ENCODE data around the gene KCNG2.

The KCNG2 gene

DNA sequence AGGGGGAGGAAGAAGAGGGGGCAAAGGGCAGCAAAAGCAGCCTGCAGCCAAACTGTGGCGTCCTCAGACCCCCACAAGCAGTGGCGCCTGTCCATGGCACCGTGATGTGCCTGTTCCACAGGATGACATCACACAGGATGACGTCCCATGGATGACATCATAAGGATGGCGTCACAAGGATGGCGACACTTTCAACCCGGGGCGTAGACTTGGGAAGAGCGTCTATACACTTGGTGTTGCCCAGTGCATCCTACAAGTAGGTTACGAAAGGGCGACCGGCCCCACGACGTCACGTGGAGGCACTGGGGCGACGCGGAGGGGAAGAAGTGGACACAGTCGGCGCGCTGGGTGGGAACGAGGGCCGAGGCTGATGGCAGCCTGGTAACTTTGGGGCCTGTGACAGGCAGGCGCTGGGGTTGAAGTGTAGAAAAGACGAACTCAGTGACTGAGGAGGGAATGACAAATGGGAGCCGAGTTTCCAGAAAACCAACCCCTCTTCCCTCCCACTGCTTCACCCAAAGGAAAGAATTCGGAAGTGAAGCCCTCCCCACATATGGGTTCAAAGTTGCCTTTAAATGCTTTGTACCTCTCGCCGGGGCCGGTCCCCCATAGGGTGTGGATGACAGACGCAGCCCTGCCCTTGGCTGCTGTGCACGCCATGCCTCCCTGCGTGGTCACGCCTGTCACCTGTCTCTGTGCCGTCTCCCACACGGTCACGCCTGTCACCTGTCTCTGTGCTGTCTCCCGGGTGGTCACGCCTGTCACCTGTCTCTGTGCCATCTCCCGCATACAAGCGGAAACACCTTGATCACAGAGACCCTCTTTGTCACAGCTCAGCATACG, 13.4 kb upstream of the KCNG2 start:
- H3K23ac ChIP-seq (ENCODE audit: low read depth, low read length, poor library complexity): peak overlapping the region; percentile 25
- no peak overlapping the region for H2AFZ ChIP-seq (ENCODE audit: low read length)
- H2BK12ac ChIP-seq (ENCODE audit: low read length): peak overlapping the region; percentile 41
- no peak overlapping the region for H4K91ac ChIP-seq (ENCODE audit: low read depth, low read length, poor library complexity)
- no peak overlapping the region for H2AK5ac ChIP-seq (ENCODE audit: low read depth, low read length)
- H3K79me1 ChIP-seq (ENCODE audit: low read depth, low read length): peaks cover 4% of the 10 kb centered on the region
- H2BK5ac ChIP-seq (ENCODE audit: low read length): no peak overlapping the region
- peaks cover 4 to 12% of the 10 kb centered on the region in 2 donors for H3K9me3 ChIP-seq (replicated peaks in 1 of 2; ENCODE audit: control insufficient read depth in 2 of 2, insufficient read depth in 1 of 2, low read depth in 1 of 2, low read length in 2 of 2)
- H3K9ac ChIP-seq (ENCODE audit: low read depth, low read length, poor library complexity): no peak overlapping the region
- H3K18ac ChIP-seq (ENCODE audit: low read length): peak overlapping the region; percentile 48
- H3K4me1 ChIP-seq (ENCODE audit: control insufficient read depth in 2 of 2, insufficient read depth in 1 of 2, low read depth in 1 of 2, low read length in 2 of 2): peaks cover 0 to 3% of the 10 kb centered on the region in 2 donors
- peaks cover 13 to 64% (median 30%) of the 10 kb centered on the region in 3 experiments for H3K27me3 ChIP-seq (ENCODE audit: control insufficient read depth in 3 of 3, insufficient read depth in 3 of 3, low read depth in 1 of 3, low read length in 3 of 3)
- H3K4ac ChIP-seq (ENCODE audit: low read length): peak overlapping the region; percentile 53
- H2BK15ac ChIP-seq (ENCODE audit: low read length): peak overlapping the region; percentile 67
- H2BK120ac ChIP-seq (ENCODE audit: low read depth, low read length): no peak overlapping the region
- H3K27ac ChIP-seq (replicated peaks; ENCODE audit: low read length): no peak overlapping the region
- H3K36me3 ChIP-seq (replicated peaks in 1 of 2; ENCODE audit: control insufficient read depth in 2 of 2, insufficient read depth in 2 of 2, low read length in 2 of 2): peaks cover 0 to 4% of the 10 kb centered on the region in 2 donors
- peak overlapping the region; percentile 94 for H3K14ac ChIP-seq (ENCODE audit: low read length)
- no CpG with 5 or more reads among the region's 42 CpGs for WGBS, 2 donors (ENCODE audit: extremely low coverage in 2 of 2, insufficient read length in 2 of 2, insufficient replicate concordance in 1 of 2)
- H4K8ac ChIP-seq (ENCODE audit: low read depth, low read length): peak overlapping the region; percentile 43
- H3K4me2 ChIP-seq (ENCODE audit: insufficient read depth, low read length, poor library complexity, severe bottlenecking): no peak overlapping the region
- no peak for DNase-seq (ENCODE audit: low spot score)
- H3K4me3 ChIP-seq (ENCODE audit: low read length in 2 of 2): no peak overlapping the region

DNA sequence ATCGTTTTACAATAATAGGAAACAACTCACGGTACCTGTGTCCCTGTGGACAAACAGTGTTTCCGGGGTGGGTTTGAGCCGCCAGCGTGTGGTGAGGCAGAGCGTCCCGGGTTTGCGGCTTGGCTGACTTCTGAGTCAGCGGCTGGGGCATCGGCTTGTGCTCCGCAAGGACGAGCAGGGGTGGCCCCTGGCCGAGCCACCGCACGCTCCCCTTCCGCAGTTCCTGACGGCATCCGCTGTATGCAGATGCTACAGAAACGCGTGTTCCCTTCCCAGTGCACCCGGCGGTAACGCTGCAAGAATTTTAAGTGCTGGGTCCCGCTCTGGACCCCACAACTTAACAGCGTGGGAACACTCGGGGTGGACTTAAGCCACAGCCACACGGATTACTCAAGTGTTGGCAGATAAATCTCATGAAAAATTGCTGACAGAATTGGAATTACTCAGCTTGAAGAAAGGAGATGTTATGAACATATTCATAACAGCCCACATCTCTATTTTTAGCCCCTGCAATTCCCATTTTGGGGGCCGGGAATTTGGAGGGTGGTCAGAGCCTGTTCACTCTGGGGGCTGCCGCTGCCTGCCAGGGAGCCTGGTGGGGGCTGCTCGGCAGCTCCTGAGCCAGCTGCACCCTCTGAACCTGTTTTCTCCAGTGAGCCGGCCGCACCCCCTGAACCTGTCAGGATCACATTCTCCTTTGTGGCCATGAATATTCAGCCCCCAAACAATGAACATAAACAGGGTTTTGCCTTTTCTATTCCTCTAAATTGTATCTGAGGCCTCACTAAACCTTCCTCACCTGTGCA, 12.6 kb upstream of the KCNG2 start:
- H2AK5ac ChIP-seq (ENCODE audit: low read depth, low read length): no peak overlapping the region
- no peak overlapping the region for H3K23ac ChIP-seq (ENCODE audit: low read depth, low read length, poor library complexity)
- no peak overlapping the region for H3K4me2 ChIP-seq (ENCODE audit: insufficient read depth, low read length, poor library complexity, severe bottlenecking)
- no peak overlapping the region for H3K9ac ChIP-seq (ENCODE audit: low read depth, low read length, poor library complexity)
- no peak overlapping the region for H3K14ac ChIP-seq (ENCODE audit: low read length)
- no peak overlapping the region for H2BK120ac ChIP-seq (ENCODE audit: low read depth, low read length)
- H2BK5ac ChIP-seq (ENCODE audit: low read length): no peak overlapping the region
- H2BK15ac ChIP-seq (ENCODE audit: low read length): no peak overlapping the region
- WGBS, 2 donors (ENCODE audit: extremely low coverage in 2 of 2, insufficient read length in 2 of 2, insufficient replicate concordance in 1 of 2): no CpG with 5 or more reads among the region's 32 CpGs
- peaks cover 0 to 4% of the 10 kb centered on the region in 2 donors for H3K36me3 ChIP-seq (replicated peaks in 1 of 2; ENCODE audit: control insufficient read depth in 2 of 2, insufficient read depth in 2 of 2, low read length in 2 of 2)
- H3K4me3 ChIP-seq (ENCODE audit: low read length in 2 of 2): no peak overlapping the region
- DNase-seq (ENCODE audit: low spot score): no peak
- H3K79me1 ChIP-seq (ENCODE audit: low read depth, low read length): peaks cover 4% of the 10 kb centered on the region
- H3K18ac ChIP-seq (ENCODE audit: low read length): no peak overlapping the region
- peaks cover 13 to 69% (median 31%) of the 10 kb centered on the region in 3 experiments for H3K27me3 ChIP-seq (ENCODE audit: control insufficient read depth in 3 of 3, insufficient read depth in 3 of 3, low read depth in 1 of 3, low read length in 3 of 3)
- no peak overlapping the region for H3K27ac ChIP-seq (replicated peaks; ENCODE audit: low read length)
- H2AFZ ChIP-seq (ENCODE audit: low read length): no peak overlapping the region
- peaks cover 4 to 12% of the 10 kb centered on the region in 2 donors for H3K9me3 ChIP-seq (replicated peaks in 1 of 2; ENCODE audit: control insufficient read depth in 2 of 2, insufficient read depth in 1 of 2, low read depth in 1 of 2, low read length in 2 of 2)
- peaks cover 0 to 3% of the 10 kb centered on the region in 2 donors for H3K4me1 ChIP-seq (ENCODE audit: control insufficient read depth in 2 of 2, insufficient read depth in 1 of 2, low read depth in 1 of 2, low read length in 2 of 2)
- no peak overlapping the region for H4K8ac ChIP-seq (ENCODE audit: low read depth, low read length)
- H2BK12ac ChIP-seq (ENCODE audit: low read length): no peak overlapping the region
- no peak overlapping the region for H3K4ac ChIP-seq (ENCODE audit: low read length)
- no peak overlapping the region for H4K91ac ChIP-seq (ENCODE audit: low read depth, low read length, poor library complexity)

DNA sequence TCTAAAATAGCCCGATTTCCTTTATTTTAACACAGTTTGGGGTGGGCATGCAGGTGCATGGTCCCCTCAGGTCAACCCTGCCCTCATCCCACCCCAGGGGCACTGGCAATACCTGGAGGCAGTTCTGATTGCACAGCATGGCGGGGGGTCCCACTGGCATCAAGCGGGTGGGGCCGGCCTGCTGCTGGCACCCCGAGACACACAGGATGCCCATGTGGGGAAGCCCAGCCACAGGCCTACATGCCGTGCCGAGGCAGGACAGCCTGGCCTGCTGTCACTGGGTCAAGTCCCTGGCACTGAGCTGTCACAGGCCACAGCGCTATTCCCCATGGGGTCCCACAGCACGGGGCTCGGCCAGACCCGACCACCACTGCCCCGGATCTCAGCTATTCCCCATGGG, 11.9 kb upstream of the KCNG2 start:
- H3K4me3 ChIP-seq (ENCODE audit: low read length in 2 of 2): no peak overlapping the region
- peak overlapping the region; percentile 37 for H3K23ac ChIP-seq (ENCODE audit: low read depth, low read length, poor library complexity)
- peaks cover 0 to 3% of the 10 kb centered on the region in 2 donors for H3K4me1 ChIP-seq (ENCODE audit: control insufficient read depth in 2 of 2, insufficient read depth in 1 of 2, low read depth in 1 of 2, low read length in 2 of 2)
- H2BK120ac ChIP-seq (ENCODE audit: low read depth, low read length): no peak overlapping the region
- no peak overlapping the region for H2BK15ac ChIP-seq (ENCODE audit: low read length)
- H3K9me3 ChIP-seq (replicated peaks in 1 of 2; ENCODE audit: control insufficient read depth in 2 of 2, insufficient read depth in 1 of 2, low read depth in 1 of 2, low read length in 2 of 2): peaks cover 4 to 12% of the 10 kb centered on the region in 2 donors
- H4K8ac ChIP-seq (ENCODE audit: low read depth, low read length): no peak overlapping the region
- no peak overlapping the region for H2AFZ ChIP-seq (ENCODE audit: low read length)
- H4K91ac ChIP-seq (ENCODE audit: low read depth, low read length, poor library complexity): no peak overlapping the region
- no peak overlapping the region for H3K27ac ChIP-seq (replicated peaks; ENCODE audit: low read length)
- no peak overlapping the region for H2AK5ac ChIP-seq (ENCODE audit: low read depth, low read length)
- H3K4ac ChIP-seq (ENCODE audit: low read length): no peak overlapping the region
- no peak for DNase-seq (ENCODE audit: low spot score)
- H2BK12ac ChIP-seq (ENCODE audit: low read length): no peak overlapping the region
- peaks cover 4% of the 10 kb centered on the region for H3K79me1 ChIP-seq (ENCODE audit: low read depth, low read length)
- no peak overlapping the region for H3K14ac ChIP-seq (ENCODE audit: low read length)
- H3K18ac ChIP-seq (ENCODE audit: low read length): peak overlapping the region; percentile 16
- no CpG with 5 or more reads among the region's 12 CpGs for WGBS, 2 donors (ENCODE audit: extremely low coverage in 2 of 2, insufficient read length in 2 of 2, insufficient replicate concordance in 1 of 2)
- no peak overlapping the region for H3K9ac ChIP-seq (ENCODE audit: low read depth, low read length, poor library complexity)
- peaks cover 13 to 75% (median 33%) of the 10 kb centered on the region in 3 experiments for H3K27me3 ChIP-seq (ENCODE audit: control insufficient read depth in 3 of 3, insufficient read depth in 3 of 3, low read depth in 1 of 3, low read length in 3 of 3)
- no peak overlapping the region for H2BK5ac ChIP-seq (ENCODE audit: low read length)
- H3K36me3 ChIP-seq (replicated peaks in 1 of 2; ENCODE audit: control insufficient read depth in 2 of 2, insufficient read depth in 2 of 2, low read length in 2 of 2): peaks cover 0 to 4% of the 10 kb centered on the region in 2 donors
- H3K4me2 ChIP-seq (ENCODE audit: insufficient read depth, low read length, poor library complexity, severe bottlenecking): no peak overlapping the region

DNA sequence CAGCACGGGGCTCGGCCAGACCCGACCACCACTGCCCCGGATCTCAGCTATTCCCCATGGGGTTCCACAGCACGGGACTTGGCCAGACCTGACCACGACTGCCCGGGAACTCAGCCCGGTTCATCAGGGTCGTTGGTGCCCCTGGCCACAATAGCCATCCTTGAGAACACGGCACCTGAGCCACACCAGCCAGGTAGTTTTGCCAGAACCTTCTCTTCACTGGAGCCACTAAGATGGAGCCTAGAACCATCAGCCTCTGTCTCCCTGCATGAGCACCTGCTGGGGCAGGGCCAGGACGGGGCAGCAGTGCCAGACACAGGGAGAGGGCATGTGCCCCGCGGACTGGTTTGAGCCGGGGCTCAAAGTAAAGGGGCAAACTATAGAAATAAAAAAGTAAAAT, 11.4 kb upstream of the KCNG2 start:
- Histone ChIP-seq H3K27me3 (ENCODE audit: control insufficient read depth in 3 of 3, insufficient read depth in 3 of 3, low read depth in 1 of 3, low read length in 3 of 3) (peaks cover 13 to 80% (median 33%) of the 10 kb centered on the region in 3 experiments), H2AK5ac (ENCODE audit: low read depth, low read length) (no peak overlapping the region), H3K79me1 (ENCODE audit: low read depth, low read length) (peaks cover 4% of the 10 kb centered on the region), H2BK5ac (ENCODE audit: low read length) (no peak overlapping the region), H2BK12ac (ENCODE audit: low read length) (no peak overlapping the region), H3K18ac (ENCODE audit: low read length) (no peak overlapping the region), H3K4me3 (ENCODE audit: low read length in 2 of 2) (no peak overlapping the region), H4K8ac (ENCODE audit: low read depth, low read length) (no peak overlapping the region), H2AFZ (ENCODE audit: low read length) (no peak overlapping the region), H3K14ac (ENCODE audit: low read length) (no peak overlapping the region), H3K36me3 (replicated peaks in 1 of 2; ENCODE audit: control insufficient read depth in 2 of 2, insufficient read depth in 2 of 2, low read length in 2 of 2) (peaks cover 0 to 4% of the 10 kb centered on the region in 2 donors), H4K91ac (ENCODE audit: low read depth, low read length, poor library complexity) (no peak overlapping the region), H3K9me3 (replicated peaks in 1 of 2; ENCODE audit: control insufficient read depth in 2 of 2, insufficient read depth in 1 of 2, low read depth in 1 of 2, low read length in 2 of 2) (peaks cover 4 to 12% of the 10 kb centered on the region in 2 donors), H3K23ac (ENCODE audit: low read depth, low read length, poor library complexity) (no peak overlapping the region), H3K27ac (replicated peaks; ENCODE audit: low read length) (no peak overlapping the region), H3K4me1 (ENCODE audit: control insufficient read depth in 2 of 2, insufficient read depth in 1 of 2, low read depth in 1 of 2, low read length in 2 of 2) (peaks cover 1 to 3% of the 10 kb centered on the region in 2 donors), H2BK120ac (ENCODE audit: low read depth, low read length) (no peak overlapping the region), H3K9ac (ENCODE audit: low read depth, low read length, poor library complexity) (no peak overlapping the region), H3K4me2 (ENCODE audit: insufficient read depth, low read length, poor library complexity, severe bottlenecking) (no peak overlapping the region), H2BK15ac (ENCODE audit: low read length) (no peak overlapping the region), H3K4ac (ENCODE audit: low read length) (no peak overlapping the region)
- no peak for DNase-seq (ENCODE audit: low spot score)
- WGBS, 2 donors (ENCODE audit: extremely low coverage in 2 of 2, insufficient read length in 2 of 2, insufficient replicate concordance in 1 of 2): no CpG with 5 or more reads among the region's 14 CpGs

Measured in neuronal stem cell (in vitro differentiated cells).